Measurements from ENCODE around the gene IRF9.
A peak's percentile ranks its signal among the peaks of the same experiment; 100 is the strongest.

Gene IRF9

DNA sequence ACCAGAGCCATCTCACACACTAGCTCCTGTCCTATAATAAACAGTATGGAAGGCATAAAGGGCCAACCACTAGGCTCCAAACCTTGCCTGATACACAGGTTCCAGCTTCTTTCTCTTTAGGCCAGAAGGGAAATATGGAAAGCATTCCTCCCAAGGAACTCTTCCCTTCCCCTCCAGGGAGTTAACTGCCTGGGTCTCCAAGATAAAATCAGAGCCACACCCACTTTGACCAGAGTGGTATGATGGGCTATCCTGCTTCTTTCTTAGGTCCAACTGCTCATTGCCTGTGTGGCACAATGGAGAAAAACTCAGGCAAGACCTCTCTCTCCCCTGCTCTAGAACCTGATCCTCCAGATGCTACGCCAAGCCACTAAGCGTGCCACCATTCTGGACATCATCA is 46.6 kb downstream of the IRF9 start:
- DNase-seq (ENCODE audit: low read depth): no peak
- H3K4me3 ChIP-seq (ENCODE audit: low read depth, low read length): no peak overlapping the region

DNA sequence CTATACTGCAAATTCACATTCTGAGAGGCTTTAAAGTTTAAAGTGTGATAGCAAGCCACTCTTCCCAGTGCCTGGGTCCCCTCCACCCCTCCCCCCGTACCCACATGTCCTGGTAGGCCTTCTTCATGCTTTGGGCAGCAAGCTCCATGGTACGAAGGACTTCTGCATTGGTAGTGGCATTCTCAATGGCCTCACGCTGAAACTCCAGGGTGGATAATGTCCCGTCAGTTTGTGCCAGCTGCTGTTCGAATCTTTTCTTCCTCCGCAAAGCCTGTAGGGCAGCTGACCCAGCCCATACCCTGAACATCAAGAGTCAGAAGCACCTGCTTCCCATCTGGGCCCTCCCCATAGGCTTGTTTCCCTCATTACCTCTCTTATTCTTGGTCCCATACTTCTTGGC is 50.2 kb downstream of the IRF9 start:
- no peak overlapping the region for H3K4me3 ChIP-seq (ENCODE audit: low read depth, low read length)
- DNase-seq (ENCODE audit: low read depth): no peak

DNA sequence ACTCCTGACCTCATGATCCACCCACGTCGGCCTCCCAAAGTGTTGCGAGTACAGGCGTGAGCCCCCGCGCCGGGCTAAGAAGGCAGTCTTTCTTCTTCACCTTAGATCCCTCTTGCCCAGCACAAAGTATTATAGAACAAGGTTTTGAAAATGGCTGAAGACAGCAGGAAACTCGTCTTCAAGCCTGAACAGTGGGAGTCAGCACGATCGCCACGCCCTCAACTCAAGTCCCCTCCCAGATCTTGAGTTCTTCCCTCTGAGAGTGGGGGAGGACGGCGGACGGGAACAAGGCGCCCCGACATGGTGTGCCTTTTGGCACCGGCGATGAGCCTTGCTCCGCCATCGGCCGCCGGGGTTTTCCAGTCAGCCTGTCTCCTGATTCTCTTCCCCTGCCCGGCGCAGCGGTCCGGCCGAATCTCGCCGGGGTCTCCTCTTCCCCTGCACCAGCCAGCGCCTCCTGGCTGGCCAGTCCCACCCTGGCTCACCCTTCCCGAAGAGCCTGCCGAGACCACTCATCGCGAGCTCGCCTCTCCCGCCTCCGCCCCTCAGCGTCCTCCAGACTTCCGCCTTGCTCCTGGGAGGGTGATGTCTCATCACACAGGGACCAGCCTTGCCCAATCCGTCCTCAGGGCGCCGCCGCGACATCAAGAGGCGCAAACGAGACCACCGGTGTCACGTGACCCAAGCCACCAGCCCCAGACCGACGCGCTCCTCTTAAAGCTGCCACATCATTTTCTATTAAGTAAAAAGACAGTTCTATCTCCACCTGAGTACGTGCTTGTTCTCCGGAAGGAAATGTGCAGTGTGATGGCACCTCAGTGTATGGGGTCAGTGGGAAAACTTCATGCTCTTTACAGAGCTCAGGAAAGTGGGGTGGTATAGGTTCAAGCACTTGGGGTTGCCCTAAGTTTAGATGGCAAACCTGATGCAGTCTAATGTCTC is 52.1 kb downstream of the IRF9 start, which contains the start of gene CHMP4A:
TSS of gene CHMP4A (minus strand) at position 565 of the 942 bp plus-strand sequence. CDS start at position 516, 49 bp downstream.
- DNase-seq (ENCODE audit: low read depth): peak; percentile 97
- H3K4me3 ChIP-seq (ENCODE audit: low read depth, low read length): peak within 1 kb of the TSS; percentile 71

DNA sequence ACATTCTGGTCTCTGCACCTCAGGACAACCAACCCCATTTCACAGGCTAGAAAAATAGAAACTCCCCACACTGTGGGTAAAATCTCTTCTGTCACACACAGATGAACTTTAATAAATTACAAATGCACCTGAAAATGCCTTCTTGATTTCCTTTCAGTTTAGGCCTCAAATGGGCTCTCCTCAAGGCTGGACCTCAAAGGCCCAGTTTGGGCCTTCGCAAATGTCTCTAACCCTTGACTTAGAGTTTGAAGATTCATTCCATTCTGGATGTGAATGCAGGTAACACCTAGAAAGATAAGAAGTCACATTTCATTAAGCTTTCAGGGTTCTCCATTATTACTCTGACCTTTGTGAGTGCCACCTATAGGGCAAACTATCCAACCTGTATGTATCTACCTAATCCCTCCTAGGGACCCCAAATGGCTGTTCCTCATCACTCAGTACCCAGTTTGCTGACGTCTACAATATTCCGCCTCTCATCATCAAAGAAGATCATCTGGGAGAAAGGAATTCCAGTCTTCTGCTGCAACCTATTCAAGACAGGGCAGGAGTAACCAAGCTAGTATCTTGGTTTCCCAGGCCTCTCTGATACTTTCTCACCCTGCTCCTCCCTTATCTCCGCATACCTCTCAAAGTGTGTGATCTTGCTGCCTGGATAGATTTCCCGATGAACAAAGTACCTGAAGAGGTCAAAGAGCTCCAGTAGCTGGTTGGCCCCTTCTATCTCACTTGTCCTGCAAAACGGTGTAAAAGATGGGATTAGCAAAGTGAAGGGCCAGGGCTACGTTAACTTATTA is 53.0 kb downstream of the IRF9 start:
- peak overlapping the region; percentile 71 for H3K4me3 ChIP-seq (ENCODE audit: low read depth, low read length)
- no peak for DNase-seq (ENCODE audit: low read depth)

DNA sequence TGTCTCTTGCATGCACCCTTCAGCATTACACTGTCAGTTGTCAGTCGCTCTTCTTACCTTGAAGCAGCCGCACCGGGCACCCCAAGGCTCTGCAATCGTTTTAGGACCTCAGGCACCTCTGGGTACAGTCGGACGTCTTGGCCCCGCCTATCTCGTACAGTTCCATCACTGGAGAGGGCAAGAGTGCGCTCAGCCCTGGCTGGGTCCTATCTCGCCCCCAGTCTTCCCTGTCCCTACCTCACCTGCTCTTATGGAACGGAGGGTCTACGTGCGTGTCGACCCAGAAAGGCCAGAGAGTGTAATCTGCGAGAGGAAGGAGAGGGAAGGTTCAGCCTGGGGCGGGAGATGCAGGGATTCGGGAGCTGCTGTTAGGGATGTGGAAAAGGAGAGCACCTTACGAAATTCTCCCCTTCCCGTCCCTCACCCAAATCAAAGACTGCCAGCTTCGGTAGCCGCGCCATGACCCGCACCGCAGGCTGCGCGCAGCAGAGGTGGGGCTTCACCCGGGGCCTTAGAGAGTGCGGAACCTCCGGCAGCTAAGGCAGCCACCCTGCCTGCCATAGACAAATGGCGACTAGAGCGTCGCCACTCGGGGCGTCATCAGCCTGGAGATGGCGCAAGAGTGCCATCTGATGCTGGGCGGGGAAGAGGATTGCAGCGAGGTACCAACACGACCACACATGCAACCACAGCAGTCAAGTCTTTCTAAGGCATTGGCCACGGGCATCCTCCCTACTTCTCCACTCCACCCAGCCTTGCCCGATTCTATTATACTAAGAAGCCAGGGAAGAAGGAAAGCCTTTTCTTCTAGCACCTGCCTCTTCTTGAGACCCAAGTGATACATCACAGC is 54.7 kb downstream of the IRF9 start, which contains the start of gene MDP1:
TSS of gene MDP1 (minus strand) at position 572 of the 850 bp plus-strand sequence. CDS start at position 461, 111 bp downstream.
- DNase-seq (ENCODE audit: low read depth): peak; percentile 54
- peak within 1 kb of the TSS; percentile 77 for H3K4me3 ChIP-seq (ENCODE audit: low read depth, low read length)
